Tibial nerve (tissue), 4 donors: Measurements from ENCODE around the gene PODXL. TPM values are rescaled to one million over a fixed set of nuclear protein-coding genes. Genes with fewer than 3 reads are reported as not detected.
A peak's percentile ranks its signal among the peaks of the same experiment; 100 is the strongest.
"Not testable (repeated sequence)": the region's sequence is repeated elsewhere in the genome, so short reads cannot be mapped to it uniquely, and the experiment has no call there.

Source experiments
- DNase-seq, 2 donors: peaks; one replicate each; pipeline ENCODE4 v3.0.0-alpha.2; 2019; ENCODE audit warnings: low spot score in 2 of 2
- H3K27ac ChIP-seq, 4 donors: fragments of 200-600 bp; sonication (generic) in 3 of 4; one replicate each; pipeline ENCODE4 v1.5.1; 2017 to 2019; ENCODE audit warnings: mild to moderate bottlenecking in 1 of 4
- H3K27me3 ChIP-seq, 2 donors: fragments of 200-600 bp; sonication (generic) in 1 of 2; one replicate each; pipeline versions ENCODE4 v1.5.1 to v1.6.0; 2017 to 2019
- H3K36me3 ChIP-seq, 3 donors: fragments of 200-600 bp; sonication (generic); one replicate each; pipeline ENCODE4 v1.5.1; 2018 to 2019
- H3K4me1 ChIP-seq, 4 donors: fragments of 200-600 bp; sonication (generic) in 3 of 4; one replicate each; pipeline ENCODE4 v1.5.1; 2017 to 2019
- H3K4me3 ChIP-seq, 4 donors: fragments of 200-600 bp; sonication (generic) in 3 of 4; one replicate each; pipeline ENCODE4 v1.5.1; 2017 to 2019; ENCODE audit warnings: mild to moderate bottlenecking in 1 of 4, moderate library complexity in 1 of 4
- H3K9me3 ChIP-seq, 4 donors: fragments of 200-600 bp; sonication (generic) in 3 of 4; one replicate each; pipeline ENCODE4 v1.5.1; 2017 to 2019
- EP300 ChIP-seq, 2 donors: sonication (generic); formaldehyde crosslinking; IDR thresholded peaks; one replicate each; pipeline ENCODE4 v1.6.1; 2017; ENCODE audit warnings: antibody characterized with exemption in 2 of 2, mild to moderate bottlenecking in 1 of 2
- POLR2A ChIP-seq, 2 donors: fragments of 450-650 bp; IDR thresholded peaks; one replicate each; pipeline ENCODE4 v1.6.1; 2017; ENCODE audit warnings: antibody characterized with exemption in 2 of 2, mild to moderate bottlenecking in 2 of 2, moderate library complexity in 2 of 2
- WGBS, 2 donors: methylation state at CpG; one replicate each; pipeline ENCODE4 v1.1.5; 2018; 5-methylcytosine and 5-hydroxymethylcytosine counted together
- total RNA-seq, 4 donors: library from RNA; depleted of rRNA; stranded (reverse); fragments of >200 nt; gene quantifications; one replicate each; pipeline ENCODE4 v1.1.0, GENCODE V29; 2016
- TF ChIP-seq, protein P1 (sequence below), 5 experiments: fragments of 200-600 bp in 3 of 5; fragments of 450-650 bp in 2 of 5; sonication (generic) in 3 of 5; IDR thresholded peaks; one replicate each; pipeline ENCODE4 v1.5.1; 2016 to 2019; ENCODE audit warnings: antibody characterized with exemption in 5 of 5, mild to moderate bottlenecking in 3 of 5, moderate library complexity in 2 of 5

Gene PODXL
- total RNA-seq, 4 donors from 2014 or later: 12.1 to 40.8 (median 34.3) TPM

DNA sequence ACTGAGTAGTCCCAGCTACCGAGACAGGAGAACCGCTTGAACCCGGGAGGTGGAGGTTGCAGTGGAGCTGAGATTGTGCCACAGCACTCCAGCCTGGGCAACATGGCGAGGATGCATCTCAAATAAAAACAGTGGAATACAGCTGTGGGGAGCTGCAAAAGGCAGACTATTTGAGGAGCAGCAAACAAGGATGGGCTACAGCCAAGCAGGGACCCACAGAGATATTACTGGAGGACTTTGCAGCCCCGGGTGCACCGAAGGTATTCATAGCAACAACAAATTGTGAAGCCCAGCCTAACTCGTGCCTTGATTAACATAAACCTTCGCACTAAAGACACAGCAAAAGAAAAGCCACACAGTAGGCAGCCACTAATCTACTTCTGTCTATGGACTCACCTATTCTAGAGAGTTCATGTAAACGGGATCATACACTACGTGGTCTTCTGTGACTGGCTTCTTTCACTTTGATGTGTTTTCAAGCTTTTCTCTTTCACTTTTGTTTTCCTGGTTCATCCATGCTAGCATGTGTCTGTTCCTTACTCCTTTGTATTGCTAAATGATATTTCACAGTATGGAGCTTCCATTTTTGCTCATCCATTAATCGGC, 34.0 kb downstream of the PODXL start:
- Histone ChIP-seq H3K36me3 (no peaks in the 10 kb centered on the region), H3K4me1 (peaks cover 0 to 16% (median 3%) of the 10 kb centered on the region in 4 donors), H3K27ac (peak overlapping the region in 3 of 4 donors; percentile 26 to 60 (median 32)), H3K9me3 (no peaks in the 10 kb centered on the region), H3K4me3 (no peak overlapping the region), H3K27me3 (no peaks in the 10 kb centered on the region)
- no peak for DNase-seq
- WGBS, 2 donors: 78 to 81% methylated on average over 11 of the region's 11 CpGs
- TF ChIP-seq EP300 (IDR thresholded peaks at IDR 0.05) (no peak), POLR2A (IDR thresholded peaks at IDR 0.05) (no peak)
- TF ChIP-seq, protein P1, sequence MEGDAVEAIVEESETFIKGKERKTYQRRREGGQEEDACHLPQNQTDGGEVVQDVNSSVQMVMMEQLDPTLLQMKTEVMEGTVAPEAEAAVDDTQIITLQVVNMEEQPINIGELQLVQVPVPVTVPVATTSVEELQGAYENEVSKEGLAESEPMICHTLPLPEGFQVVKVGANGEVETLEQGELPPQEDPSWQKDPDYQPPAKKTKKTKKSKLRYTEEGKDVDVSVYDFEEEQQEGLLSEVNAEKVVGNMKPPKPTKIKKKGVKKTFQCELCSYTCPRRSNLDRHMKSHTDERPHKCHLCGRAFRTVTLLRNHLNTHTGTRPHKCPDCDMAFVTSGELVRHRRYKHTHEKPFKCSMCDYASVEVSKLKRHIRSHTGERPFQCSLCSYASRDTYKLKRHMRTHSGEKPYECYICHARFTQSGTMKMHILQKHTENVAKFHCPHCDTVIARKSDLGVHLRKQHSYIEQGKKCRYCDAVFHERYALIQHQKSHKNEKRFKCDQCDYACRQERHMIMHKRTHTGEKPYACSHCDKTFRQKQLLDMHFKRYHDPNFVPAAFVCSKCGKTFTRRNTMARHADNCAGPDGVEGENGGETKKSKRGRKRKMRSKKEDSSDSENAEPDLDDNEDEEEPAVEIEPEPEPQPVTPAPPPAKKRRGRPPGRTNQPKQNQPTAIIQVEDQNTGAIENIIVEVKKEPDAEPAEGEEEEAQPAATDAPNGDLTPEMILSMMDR (IDR thresholded peaks at IDR 0.05): no peak

DNA sequence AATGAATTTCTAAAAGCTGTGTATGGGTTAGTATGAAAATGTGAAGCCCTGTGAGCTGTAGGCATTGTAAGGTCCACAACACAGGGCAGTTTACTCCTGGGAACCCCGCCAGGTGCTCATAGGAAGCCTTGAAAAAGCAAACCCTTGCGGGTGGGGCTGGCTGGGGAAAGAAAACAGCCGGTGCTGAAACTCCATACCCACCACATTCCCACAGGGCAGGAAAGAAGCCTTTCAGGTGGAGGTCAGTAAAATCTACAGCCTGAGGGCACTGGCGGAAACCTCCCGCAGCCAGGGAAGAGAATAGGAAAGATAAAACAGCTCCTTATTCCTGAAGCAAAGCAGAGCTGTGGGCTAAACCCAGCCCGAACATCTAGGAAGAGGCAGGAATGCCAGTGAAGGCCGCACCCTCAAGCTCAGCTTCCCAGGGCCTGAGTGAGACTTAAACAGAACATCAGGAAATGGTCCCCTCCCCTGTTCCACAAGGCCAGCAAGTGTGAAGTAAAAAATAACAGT, 34.7 kb downstream of the PODXL start:
- peak overlapping the region in 3 of 4 donors; percentile 26 to 60 (median 32) for H3K27ac ChIP-seq
- H3K36me3 ChIP-seq: no peaks in the 10 kb centered on the region
- TF ChIP-seq, protein P1 (IDR thresholded peaks at IDR 0.05): no peak
- no peak for TF ChIP-seq EP300 (IDR thresholded peaks at IDR 0.05)
- WGBS, 2 donors: 63 to 69% methylated on average over 7 of the region's 7 CpGs
- H3K4me3 ChIP-seq: no peak overlapping the region
- DNase-seq: no peak
- H3K4me1 ChIP-seq: peaks cover 0 to 16% (median 3%) of the 10 kb centered on the region in 4 donors
- no peaks in the 10 kb centered on the region for H3K9me3 ChIP-seq
- H3K27me3 ChIP-seq: no peaks in the 10 kb centered on the region

DNA sequence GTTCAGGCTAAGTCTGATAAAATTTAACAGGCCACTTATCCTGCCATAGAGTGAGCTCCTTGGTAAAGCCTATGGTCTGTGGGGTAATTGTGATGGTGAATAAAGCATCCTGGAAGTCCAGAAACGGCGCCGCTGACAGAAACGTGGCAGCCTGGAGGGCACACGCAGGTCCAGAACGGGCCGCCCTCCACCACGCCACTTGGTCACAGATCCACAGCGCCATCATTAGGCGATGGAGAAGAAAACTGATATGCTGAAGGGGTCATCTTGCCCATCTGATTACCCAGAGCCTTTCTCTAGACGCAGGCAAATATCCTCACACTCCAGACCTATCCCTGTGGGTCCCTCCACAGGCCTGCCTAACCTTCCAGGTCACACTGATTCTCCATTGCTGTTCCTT, 37.8 kb downstream of the PODXL start:
- Histone ChIP-seq H3K4me1 (peaks cover 0 to 29% (median 3%) of the 10 kb centered on the region in 4 donors), H3K4me3 (no peak overlapping the region), H3K9me3 (no peaks in the 10 kb centered on the region), H3K27me3 (no peaks in the 10 kb centered on the region), H3K36me3 (no peaks in the 10 kb centered on the region), H3K27ac (peak overlapping the region in 1 of 4 donors; percentile 47)
- DNase-seq: no peak
- WGBS, 2 donors: 89 to 90% methylated on average over 11 of the region's 11 CpGs
- TF ChIP-seq EP300 (IDR thresholded peaks at IDR 0.05) (no peak), POLR2A (IDR thresholded peaks at IDR 0.05) (no peak)
- TF ChIP-seq, protein P1 (IDR thresholded peaks at IDR 0.05): no peak

DNA sequence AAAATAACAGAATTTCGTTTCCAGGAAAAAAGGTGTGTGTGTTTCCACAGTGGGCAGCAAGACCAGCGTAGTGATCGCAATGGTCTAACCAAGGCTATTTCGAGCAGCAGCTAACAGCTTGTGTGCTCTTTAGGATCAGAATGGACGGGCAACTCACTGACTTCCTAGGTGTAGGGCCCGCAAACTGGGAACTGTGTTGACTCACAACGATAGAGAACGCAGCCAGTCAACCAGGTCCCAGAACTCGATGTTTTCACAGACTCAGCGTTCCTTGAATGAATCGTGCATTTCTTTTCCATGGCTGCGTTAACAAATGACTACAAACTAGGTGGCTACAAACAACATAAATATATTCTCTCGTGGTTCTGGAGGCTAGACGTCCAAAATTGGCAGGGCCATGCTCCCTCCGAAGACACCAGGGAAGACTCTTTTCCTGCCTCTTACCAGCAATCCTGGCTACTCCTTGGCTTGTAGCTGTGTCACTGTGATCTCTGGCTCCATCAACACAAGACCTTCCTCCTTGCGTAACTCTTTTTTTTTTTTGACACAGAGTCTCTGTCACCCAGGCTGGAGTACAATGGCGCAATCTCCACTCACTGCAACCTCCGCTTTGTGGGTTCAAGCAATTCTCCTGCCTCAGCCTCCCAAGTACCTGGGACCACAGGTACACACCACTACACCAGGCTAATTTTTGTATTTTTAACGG, 39.1 kb downstream of the PODXL start:
- Histone ChIP-seq H3K36me3 (no peaks in the 10 kb centered on the region), H3K27me3 (no peaks in the 10 kb centered on the region), H3K4me3 (no peak overlapping the region), H3K27ac (no peak overlapping the region), H3K4me1 (peaks cover 0 to 33% (median 5%) of the 10 kb centered on the region in 4 donors), H3K9me3 (no peaks in the 10 kb centered on the region)
- 89% methylated on average over 19 of the region's 19 CpGs for WGBS, 2 donors
- TF ChIP-seq EP300 (IDR thresholded peaks at IDR 0.05): no peak
- TF ChIP-seq POLR2A (IDR thresholded peaks at IDR 0.05): no peak
- no peak for DNase-seq

DNA sequence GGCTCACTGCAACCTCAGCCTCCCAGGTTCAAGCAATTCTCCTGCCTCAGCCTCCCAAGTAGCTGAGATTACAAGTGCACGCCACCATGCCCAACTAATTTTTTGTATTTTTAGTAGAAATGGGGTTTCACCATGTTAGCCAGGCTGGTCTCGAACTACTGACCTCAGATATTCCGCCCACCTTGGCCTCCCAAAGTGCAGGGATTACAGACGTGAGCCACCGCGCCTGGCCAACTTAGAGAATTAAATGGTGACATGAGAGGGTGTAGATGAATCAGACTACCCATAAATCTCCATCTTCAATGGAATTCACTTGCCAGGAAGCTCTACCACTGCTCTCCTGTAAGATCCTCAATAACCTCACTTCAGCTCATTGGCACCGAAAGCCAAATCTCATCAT, 41.0 kb downstream of the PODXL start:
- not testable (repeated sequence) for H3K27ac ChIP-seq, DNase-seq, H3K36me3 ChIP-seq, H3K4me3 ChIP-seq, H3K27me3 ChIP-seq, H3K9me3 ChIP-seq
- H3K4me1 ChIP-seq: peaks cover 0 to 21% (median 3%) of the 10 kb centered on the region in 4 donors
- WGBS, 2 donors: 90 to 91% methylated on average over 7 of the region's 7 CpGs
